RWPE2 (cell line): ENCODE data around the gene DCDC2.
"Not testable (repeated sequence)": the region's sequence is repeated elsewhere in the genome, so short reads cannot be mapped to it uniquely, and the experiment has no call there.

Experiments used
- ATAC-seq: fragments of 200-7000 bp; cut with Tn5 transposase; 3 replicates; pipeline ENCODE4 v1.9.1; 2021; ENCODE audit warnings: low read depth
- DNase-seq: peaks from one replicate; pipeline ENCODE4 v3.0.0-alpha.2; 2020; ENCODE audit warnings: low spot score
- H3K27ac ChIP-seq: fragments of 450-650 bp; 2 replicates; pipeline ENCODE4 v1.5.1; 2017; ENCODE audit warnings: mild to moderate bottlenecking; ENCODE audit not compliant: poor library complexity, severe bottlenecking
- H3K27me3 ChIP-seq: fragments of 250-450 bp; sonication (Bioruptor Pico); 2 replicates; pipeline ENCODE4 v1.5.1; 2021; ENCODE audit warnings: mild to moderate bottlenecking, moderate library complexity; ENCODE audit not compliant: insufficient read depth, poor library complexity, severe bottlenecking
- H3K36me3 ChIP-seq: fragments of 250-450 bp; sonication (Bioruptor Pico); 2 replicates; pipeline ENCODE4 v1.5.1; 2020; ENCODE audit warnings: low read depth, mild to moderate bottlenecking, moderate library complexity
- H3K4me1 ChIP-seq: fragments of 250-450 bp; sonication (Bioruptor Pico); 2 replicates; pipeline ENCODE4 v1.5.1; 2021; ENCODE audit warnings: mild to moderate bottlenecking, moderate library complexity; ENCODE audit not compliant: insufficient read depth, poor library complexity, severe bottlenecking
- H3K4me3 ChIP-seq: fragments of 250-450 bp; sonication (Bioruptor Pico); 2 replicates; pipeline ENCODE4 v1.5.1; 2021; ENCODE audit warnings: mild to moderate bottlenecking, moderate library complexity; ENCODE audit not compliant: severe bottlenecking
- H3K9me3 ChIP-seq: fragments of 250-450 bp; sonication (Bioruptor Pico); 2 replicates; pipeline ENCODE4 v1.5.1; 2021; ENCODE audit warnings: mild to moderate bottlenecking, moderate library complexity; ENCODE audit not compliant: severe bottlenecking
- TF ChIP-seq, protein P1 (sequence below): fragments of 450-650 bp; IDR thresholded peaks from one replicate; pipeline ENCODE4 v1.5.1; 2017; ENCODE audit warnings: mild to moderate bottlenecking, moderate library complexity; ENCODE audit not compliant: poor library complexity, severe bottlenecking

The DCDC2 gene

DNA sequence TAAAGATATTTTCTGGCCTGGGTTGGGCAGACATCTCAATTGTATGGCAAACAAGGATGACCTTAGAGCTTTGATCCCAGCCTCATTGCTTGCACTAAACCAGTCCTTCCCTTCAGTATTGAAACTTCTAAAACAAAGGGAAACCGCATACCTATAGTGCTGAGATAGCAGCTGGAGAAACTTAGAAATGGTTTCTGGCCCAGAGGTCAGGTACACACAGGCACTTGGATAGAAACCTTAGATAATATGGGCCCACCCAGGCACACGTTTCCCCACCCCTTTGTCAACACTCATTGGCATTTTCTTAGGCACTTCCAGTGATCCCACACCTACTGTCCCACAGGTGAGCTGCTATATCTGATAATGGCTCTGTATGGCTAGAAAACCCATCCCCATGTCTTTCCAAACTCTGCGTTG lies 209.7 kb downstream of the DCDC2 start:
- H3K4me1 ChIP-seq: no peaks in the 10 kb centered on the region
- ATAC-seq (no peak), DNase-seq (no peak)
- no peak overlapping the region for H3K27ac ChIP-seq
- no peak overlapping the region for H3K4me3 ChIP-seq
- H3K27me3 ChIP-seq: no peaks in the 10 kb centered on the region
- no peaks in the 10 kb centered on the region for H3K9me3 ChIP-seq
- H3K36me3 ChIP-seq: no peaks in the 10 kb centered on the region
- TF ChIP-seq, protein P1, sequence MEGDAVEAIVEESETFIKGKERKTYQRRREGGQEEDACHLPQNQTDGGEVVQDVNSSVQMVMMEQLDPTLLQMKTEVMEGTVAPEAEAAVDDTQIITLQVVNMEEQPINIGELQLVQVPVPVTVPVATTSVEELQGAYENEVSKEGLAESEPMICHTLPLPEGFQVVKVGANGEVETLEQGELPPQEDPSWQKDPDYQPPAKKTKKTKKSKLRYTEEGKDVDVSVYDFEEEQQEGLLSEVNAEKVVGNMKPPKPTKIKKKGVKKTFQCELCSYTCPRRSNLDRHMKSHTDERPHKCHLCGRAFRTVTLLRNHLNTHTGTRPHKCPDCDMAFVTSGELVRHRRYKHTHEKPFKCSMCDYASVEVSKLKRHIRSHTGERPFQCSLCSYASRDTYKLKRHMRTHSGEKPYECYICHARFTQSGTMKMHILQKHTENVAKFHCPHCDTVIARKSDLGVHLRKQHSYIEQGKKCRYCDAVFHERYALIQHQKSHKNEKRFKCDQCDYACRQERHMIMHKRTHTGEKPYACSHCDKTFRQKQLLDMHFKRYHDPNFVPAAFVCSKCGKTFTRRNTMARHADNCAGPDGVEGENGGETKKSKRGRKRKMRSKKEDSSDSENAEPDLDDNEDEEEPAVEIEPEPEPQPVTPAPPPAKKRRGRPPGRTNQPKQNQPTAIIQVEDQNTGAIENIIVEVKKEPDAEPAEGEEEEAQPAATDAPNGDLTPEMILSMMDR: no peak

DNA sequence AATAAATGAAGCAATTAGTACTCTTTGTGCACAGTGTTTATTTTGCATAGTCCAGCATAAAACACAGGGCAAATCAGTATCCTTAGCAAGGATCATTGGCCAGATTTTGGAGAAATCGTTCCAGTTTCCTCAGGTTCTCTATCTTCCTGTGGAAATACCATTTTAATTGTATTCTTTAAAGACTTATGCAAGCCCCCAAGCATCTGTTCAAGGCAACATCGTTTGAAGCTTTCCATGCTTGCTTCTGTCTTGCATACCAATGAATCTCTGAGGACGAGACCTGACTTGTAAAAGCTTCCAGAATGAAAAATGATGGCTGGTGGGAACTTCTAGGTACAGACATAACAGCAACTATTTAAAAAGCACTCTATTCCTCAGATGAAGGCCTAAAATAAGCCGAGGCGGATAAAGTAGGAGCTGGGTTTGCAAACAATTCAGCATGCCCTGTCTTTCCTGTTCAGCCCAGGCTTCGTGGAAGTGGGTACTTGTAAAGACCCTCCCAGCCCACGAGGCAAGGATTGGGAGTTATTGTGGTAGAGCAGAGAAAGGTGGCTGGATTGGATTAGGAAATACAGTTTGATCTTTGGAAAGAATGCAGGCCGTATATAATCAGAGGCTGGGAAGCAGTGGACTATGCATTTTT lies 210.2 kb downstream of the DCDC2 start:
- TF ChIP-seq, protein P1: no peak
- Histone ChIP-seq H3K4me1 (no peaks in the 10 kb centered on the region), H3K27ac (no peak overlapping the region), H3K4me3 (no peak overlapping the region), H3K27me3 (no peaks in the 10 kb centered on the region), H3K9me3 (no peaks in the 10 kb centered on the region), H3K36me3 (no peaks in the 10 kb centered on the region)
- DNase-seq (no peak), ATAC-seq (no peak)

DNA sequence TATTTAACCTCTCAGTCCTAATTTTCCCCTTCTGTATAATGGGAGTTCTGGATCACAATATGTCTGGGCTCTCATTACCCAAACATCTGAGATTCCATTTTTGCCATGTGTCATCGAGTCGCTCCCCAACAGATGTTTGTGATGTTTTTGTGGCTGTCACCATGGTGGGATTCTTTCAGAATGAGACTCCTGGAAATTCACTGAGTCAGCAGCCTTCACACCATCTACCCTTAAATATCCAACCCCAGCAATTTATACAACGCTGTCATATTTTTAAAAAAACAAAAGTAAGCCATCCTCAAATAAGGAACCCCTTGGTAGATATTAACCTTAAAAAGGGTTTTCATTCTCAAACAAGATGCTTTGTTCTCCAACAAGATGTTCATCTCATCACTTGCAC lies 211.0 kb downstream of the DCDC2 start:
- DNase-seq (no peak), ATAC-seq (no peak)
- Histone ChIP-seq H3K27me3 (no peaks in the 10 kb centered on the region), H3K9me3 (no peaks in the 10 kb centered on the region), H3K27ac (no peak overlapping the region), H3K36me3 (no peaks in the 10 kb centered on the region), H3K4me1 (no peaks in the 10 kb centered on the region), H3K4me3 (no peak overlapping the region)
- TF ChIP-seq, protein P1: no peak

DNA sequence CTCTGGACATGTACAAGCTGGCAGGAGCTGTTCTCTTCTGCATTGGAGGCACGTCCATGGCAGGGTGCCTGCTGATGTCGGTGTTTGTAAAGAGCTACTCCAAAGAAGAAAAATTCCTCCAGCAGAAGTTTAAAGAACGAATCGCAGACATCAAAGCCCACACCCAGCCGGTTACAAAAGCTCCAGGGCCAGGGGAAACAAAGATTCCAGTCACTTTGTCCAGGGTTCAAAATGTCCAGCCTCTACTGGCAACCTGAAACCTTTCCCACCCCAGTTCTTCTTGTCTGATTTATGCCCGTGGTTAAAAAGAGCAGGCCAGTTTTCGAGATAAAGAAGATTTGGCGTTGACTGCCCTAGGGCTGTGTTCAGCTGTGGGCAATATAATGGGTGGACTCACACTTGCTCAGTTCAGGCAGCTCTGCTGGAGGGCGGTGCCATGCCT lies 212.1 kb downstream of the DCDC2 start:
- DNase-seq (no peak), ATAC-seq (no peak)
- Histone ChIP-seq H3K4me1 (no peaks in the 10 kb centered on the region), H3K9me3 (no peaks in the 10 kb centered on the region), H3K36me3 (no peaks in the 10 kb centered on the region), H3K27me3 (no peaks in the 10 kb centered on the region), H3K27ac (no peak overlapping the region), H3K4me3 (no peak overlapping the region)
- TF ChIP-seq, protein P1: no peak

DNA sequence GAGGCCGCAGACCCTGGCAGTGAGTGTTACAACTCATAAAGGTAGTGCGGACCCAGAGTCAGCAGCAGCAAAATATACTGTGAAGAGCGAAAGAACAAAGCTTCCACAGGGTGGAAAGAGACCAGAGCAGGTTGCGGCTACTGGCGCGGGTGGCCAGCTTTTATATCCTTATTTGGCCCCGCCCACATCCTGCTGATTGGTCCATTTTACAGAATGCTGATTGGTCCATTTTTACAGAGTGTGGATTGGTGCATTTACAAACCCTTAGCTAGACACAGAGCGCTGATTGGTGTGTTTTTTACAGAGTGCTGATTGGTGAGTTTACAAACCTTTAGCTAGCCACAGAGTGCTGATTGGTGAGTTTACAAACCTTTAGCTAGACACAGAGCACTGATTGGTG lies 215.1 kb downstream of the DCDC2 start:
- not testable (repeated sequence) for H3K4me3 ChIP-seq, H3K27me3 ChIP-seq, ATAC-seq, H3K27ac ChIP-seq, H3K4me1 ChIP-seq, H3K36me3 ChIP-seq, DNase-seq, H3K9me3 ChIP-seq
